NB4 (cell line): ENCODE measurements around the gene RREB1.
A peak's percentile ranks its signal among the peaks of the same experiment; 100 is the strongest.

Source experiments
- DNase-seq: peaks from one replicate; pipeline ENCODE4 v3.0.0; 2010; ENCODE audit warnings: low read depth
- H3K4me3 ChIP-seq: one replicate; pipeline ENCODE4 v1.5.1; 2011; ENCODE audit warnings: mild to moderate bottlenecking, low read depth, low read length, moderate library complexity
- MAX ChIP-seq: IDR thresholded peaks from 2 replicates; pipeline ENCODE4 v1.6.1; 2011; ENCODE audit warnings: low read depth, low read length
- MYC ChIP-seq: IDR thresholded peaks from 2 replicates; pipeline ENCODE4 v1.6.1; 2011; ENCODE audit warnings: low read depth, low read length
- POLR2A ChIP-seq: IDR thresholded peaks from 2 replicates; pipeline ENCODE4 v1.6.1; 2011; ENCODE audit warnings: mild to moderate bottlenecking; ENCODE audit not compliant: insufficient read length; ENCODE audit errors: extremely low read depth
- TF ChIP-seq, protein P1 (sequence below): IDR thresholded peaks from one replicate; pipeline ENCODE4 v1.5.1; 2012; ENCODE audit warnings: low read depth, low read length

The RREB1 gene

GRCh38 chr6:7171119-7171518 is 63.4 kb downstream of the RREB1 start:
- H3K4me3 ChIP-seq, result no peak overlapping the region
- peak; percentile 9 for DNase-seq
- TF ChIP-seq, protein P1, sequence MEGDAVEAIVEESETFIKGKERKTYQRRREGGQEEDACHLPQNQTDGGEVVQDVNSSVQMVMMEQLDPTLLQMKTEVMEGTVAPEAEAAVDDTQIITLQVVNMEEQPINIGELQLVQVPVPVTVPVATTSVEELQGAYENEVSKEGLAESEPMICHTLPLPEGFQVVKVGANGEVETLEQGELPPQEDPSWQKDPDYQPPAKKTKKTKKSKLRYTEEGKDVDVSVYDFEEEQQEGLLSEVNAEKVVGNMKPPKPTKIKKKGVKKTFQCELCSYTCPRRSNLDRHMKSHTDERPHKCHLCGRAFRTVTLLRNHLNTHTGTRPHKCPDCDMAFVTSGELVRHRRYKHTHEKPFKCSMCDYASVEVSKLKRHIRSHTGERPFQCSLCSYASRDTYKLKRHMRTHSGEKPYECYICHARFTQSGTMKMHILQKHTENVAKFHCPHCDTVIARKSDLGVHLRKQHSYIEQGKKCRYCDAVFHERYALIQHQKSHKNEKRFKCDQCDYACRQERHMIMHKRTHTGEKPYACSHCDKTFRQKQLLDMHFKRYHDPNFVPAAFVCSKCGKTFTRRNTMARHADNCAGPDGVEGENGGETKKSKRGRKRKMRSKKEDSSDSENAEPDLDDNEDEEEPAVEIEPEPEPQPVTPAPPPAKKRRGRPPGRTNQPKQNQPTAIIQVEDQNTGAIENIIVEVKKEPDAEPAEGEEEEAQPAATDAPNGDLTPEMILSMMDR, result no peak
- TF ChIP-seq MYC (no peak), MAX (no peak), POLR2A (no peak)

DNA sequence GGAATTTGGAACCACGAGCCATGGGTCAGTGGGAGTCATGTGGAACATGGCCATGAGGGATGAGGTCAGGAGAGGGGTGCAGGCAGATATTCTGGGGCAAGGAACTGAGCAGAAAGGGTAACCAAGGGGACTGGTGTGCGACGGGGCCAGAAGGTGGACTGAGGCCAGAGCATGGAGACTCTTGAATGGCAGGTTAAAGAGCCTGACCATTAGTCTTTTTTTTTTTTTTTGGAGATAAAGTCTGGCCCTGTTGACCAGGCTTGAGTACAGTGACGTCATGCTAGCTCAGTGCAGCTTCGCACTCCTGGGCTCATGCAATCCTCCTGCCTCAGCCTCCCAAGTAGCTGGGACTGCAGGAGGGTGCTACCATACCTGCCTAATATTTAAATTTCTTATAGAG is 64.0 kb downstream of the RREB1 start:
- DNase-seq, result peak; percentile 8
- no peak for TF ChIP-seq MAX
- TF ChIP-seq, protein P1, result no peak
- no peak for TF ChIP-seq POLR2A
- no peak for TF ChIP-seq MYC
- H3K4me3 ChIP-seq, result no peak overlapping the region

GRCh38 chr6:7172649-7173048 is 64.9 kb downstream of the RREB1 start:
- DNase-seq, result peak; percentile 64
- H3K4me3 ChIP-seq, result peak overlapping the region; percentile 8
- TF ChIP-seq MYC, result no peak
- peak; percentile 84 for TF ChIP-seq MAX

DNA sequence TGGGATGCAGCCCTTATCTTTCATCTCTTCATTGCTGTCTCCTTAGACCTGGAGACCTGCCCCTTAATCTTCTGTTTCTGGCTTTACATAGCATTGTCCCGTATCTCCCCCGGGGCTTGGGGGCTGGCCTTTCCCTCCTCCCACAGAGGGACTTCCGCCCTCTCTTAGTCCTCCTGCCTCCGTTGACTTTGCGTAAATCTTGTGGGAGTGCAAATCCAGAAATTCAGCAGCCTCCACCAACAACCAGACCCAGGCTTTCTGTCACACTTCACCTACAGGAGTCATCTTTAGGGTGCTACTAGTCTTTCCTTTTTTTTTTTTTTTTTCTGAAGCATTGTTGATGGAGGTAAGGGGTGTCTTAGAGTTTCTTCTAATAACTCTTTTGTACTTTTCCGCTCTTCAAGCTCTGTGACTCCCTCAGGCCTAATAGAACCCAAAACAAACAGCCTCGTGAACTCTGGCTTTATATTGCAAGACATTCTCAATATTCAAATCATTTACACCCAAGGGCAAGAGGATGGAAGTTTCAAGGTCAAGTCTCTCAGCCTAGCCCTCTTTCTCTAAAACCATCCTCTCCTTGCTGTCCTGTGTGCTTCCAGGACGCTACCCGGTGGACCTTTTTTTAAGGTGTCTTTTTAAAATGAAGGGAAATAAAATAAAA is 66.2 kb downstream of the RREB1 start:
- peak overlapping the region; percentile 42 for H3K4me3 ChIP-seq
- peak; percentile 96 for DNase-seq
- TF ChIP-seq, protein P1, result no peak
- TF ChIP-seq POLR2A (no peak), MYC (no peak), MAX (no peak)

- no peak for DNase-seq
These were observed 67.7 kb downstream of the RREB1 start for GRCh38 chr6:7175462-7175861.

GRCh38 chr6:7176208-7176607 is 68.4 kb downstream of the RREB1 start:
- peak; percentile 6 for DNase-seq
- no peak overlapping the region for H3K4me3 ChIP-seq
- TF ChIP-seq, protein P1, result no peak
- TF ChIP-seq MAX, result no peak

More at GRCh38 chr6:7175462-7175861, 67.7 kb downstream of the RREB1 start:
- H3K4me3 ChIP-seq, result no peak overlapping the region
- TF ChIP-seq POLR2A (no peak), MYC (no peak), MAX (no peak)
- TF ChIP-seq, protein P1, result no peak
